Neural crest cell (in vitro differentiated cells): ENCODE measurements around the gene BCL3. TPM values are rescaled to one million over a fixed set of nuclear protein-coding genes. Genes with fewer than 3 reads are reported as not detected.
A peak's percentile ranks its signal among the peaks of the same experiment; 100 is the strongest.

Source experiments
- DNase-seq: peaks from one replicate; pipeline ENCODE4 v3.0.0; 2021; ENCODE audit warnings: low read depth, mixed read lengths, low spot score
- H3K27ac Mint-ChIP-seq: one replicate; pipeline ENCODE4 v1.8.0; 2021; ENCODE audit warnings: mild to moderate bottlenecking, mixed read lengths; ENCODE audit not compliant: unreplicated experiment
- H3K27me3 Mint-ChIP-seq: 2 replicates; pipeline ENCODE4 v1.8.0; 2021; ENCODE audit warnings: low read depth, mild to moderate bottlenecking, mixed read lengths
- H3K36me3 Mint-ChIP-seq: 2 replicates; pipeline ENCODE4 v1.8.0; 2021; ENCODE audit warnings: low read depth, mild to moderate bottlenecking, mixed read lengths
- H3K4me1 Mint-ChIP-seq: 2 replicates; pipeline ENCODE4 v1.8.0; 2021; ENCODE audit warnings: mixed read lengths
- H3K4me3 Mint-ChIP-seq: one replicate; pipeline ENCODE4 v1.8.0; 2021; ENCODE audit warnings: mild to moderate bottlenecking, mixed read lengths
- H3K9me3 Mint-ChIP-seq: 2 replicates; pipeline ENCODE4 v1.8.0; 2021; ENCODE audit warnings: mixed read lengths
- total RNA-seq: library from RNA; stranded (reverse); gene quantifications from 2 replicates; pipeline ENCODE4 v1.2.1, GENCODE V29; 2021
- TF ChIP-seq, protein P1 (sequence below): fragments of 200-600 bp; sonication (generic); conservative IDR thresholded peaks from 2 replicates; pipeline ENCODE4 v1.5.0; 2021; ENCODE audit warnings: antibody characterized with exemption, mild to moderate bottlenecking

Gene BCL3
- total RNA-seq, 1 donor from 2014 or later = 2.2 TPM

DNA sequence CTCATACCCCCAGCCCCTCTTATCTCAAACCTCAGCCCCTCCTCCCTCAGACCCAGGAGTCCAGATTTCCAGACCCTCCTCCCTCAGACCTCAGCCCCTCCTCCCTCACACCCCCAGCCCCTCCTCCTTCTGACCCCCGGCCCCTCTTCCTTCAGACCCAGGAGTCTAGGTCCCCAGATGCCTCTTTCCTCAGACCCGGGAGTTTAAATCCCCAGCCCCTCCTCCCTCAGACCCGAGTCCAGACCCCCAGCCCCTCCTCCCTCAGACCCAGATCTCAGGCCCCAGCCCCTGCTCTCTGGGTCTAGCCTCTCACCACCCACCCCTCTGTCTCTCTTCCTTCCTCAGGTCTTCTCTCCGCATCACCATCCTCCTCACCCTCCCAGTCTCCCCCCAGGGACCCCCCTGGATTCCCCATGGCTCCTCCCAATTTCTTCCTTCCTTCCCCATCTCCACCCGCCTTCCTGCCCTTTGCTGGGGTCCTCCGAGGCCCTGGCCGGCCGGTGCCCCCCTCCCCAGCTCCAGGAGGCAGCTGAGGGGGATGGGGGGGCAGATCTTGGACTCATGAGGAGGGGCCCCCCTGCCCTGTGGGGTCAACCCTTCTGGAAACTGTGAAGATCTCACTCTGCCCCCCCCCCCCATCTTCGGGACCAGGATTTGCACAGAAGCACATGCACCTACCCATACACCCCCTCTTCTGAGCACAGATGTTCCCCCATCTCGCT lies 10.7 kb downstream of the BCL3 start:
- no peak for DNase-seq
- Mint-ChIP-seq H3K4me1 (peaks cover 18% of the 10 kb centered on the region), H3K9me3 (no peaks in the 10 kb centered on the region), H3K4me3 (peak overlapping the region; percentile 77), H3K36me3 (no peaks in the 10 kb centered on the region), H3K27me3 (peaks cover 53% of the 10 kb centered on the region), H3K27ac (no peak overlapping the region)
- TF ChIP-seq, protein P1, sequence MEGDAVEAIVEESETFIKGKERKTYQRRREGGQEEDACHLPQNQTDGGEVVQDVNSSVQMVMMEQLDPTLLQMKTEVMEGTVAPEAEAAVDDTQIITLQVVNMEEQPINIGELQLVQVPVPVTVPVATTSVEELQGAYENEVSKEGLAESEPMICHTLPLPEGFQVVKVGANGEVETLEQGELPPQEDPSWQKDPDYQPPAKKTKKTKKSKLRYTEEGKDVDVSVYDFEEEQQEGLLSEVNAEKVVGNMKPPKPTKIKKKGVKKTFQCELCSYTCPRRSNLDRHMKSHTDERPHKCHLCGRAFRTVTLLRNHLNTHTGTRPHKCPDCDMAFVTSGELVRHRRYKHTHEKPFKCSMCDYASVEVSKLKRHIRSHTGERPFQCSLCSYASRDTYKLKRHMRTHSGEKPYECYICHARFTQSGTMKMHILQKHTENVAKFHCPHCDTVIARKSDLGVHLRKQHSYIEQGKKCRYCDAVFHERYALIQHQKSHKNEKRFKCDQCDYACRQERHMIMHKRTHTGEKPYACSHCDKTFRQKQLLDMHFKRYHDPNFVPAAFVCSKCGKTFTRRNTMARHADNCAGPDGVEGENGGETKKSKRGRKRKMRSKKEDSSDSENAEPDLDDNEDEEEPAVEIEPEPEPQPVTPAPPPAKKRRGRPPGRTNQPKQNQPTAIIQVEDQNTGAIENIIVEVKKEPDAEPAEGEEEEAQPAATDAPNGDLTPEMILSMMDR = no peak

DNA sequence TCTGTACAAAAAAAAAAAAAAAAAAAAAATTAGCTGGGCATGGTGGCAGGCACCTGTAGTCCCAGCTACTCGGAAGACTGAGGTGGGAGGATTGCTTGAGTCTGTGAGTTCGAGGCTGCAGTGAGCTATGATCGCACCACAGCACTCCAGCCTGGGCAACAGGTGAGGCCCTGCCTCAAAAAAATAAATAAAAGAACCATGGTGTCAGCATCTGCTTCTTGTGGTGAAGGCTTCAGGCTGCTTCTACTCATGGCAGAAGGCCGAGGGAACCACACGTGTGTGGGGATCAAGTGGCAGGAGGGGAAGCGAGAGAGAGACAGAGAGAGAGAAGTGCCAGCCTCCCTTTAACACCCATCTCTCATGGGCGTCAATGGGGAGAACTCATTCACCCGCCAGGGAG lies 13.5 kb downstream of the BCL3 start:
- no peak overlapping the region for H3K27ac Mint-ChIP-seq
- no peak overlapping the region for H3K4me3 Mint-ChIP-seq
- DNase-seq = no peak
- H3K36me3 Mint-ChIP-seq = no peaks in the 10 kb centered on the region
- TF ChIP-seq, protein P1 = no peak
- H3K27me3 Mint-ChIP-seq = peaks cover 30% of the 10 kb centered on the region
- H3K4me1 Mint-ChIP-seq = peaks cover 11% of the 10 kb centered on the region
- no peaks in the 10 kb centered on the region for H3K9me3 Mint-ChIP-seq

DNA sequence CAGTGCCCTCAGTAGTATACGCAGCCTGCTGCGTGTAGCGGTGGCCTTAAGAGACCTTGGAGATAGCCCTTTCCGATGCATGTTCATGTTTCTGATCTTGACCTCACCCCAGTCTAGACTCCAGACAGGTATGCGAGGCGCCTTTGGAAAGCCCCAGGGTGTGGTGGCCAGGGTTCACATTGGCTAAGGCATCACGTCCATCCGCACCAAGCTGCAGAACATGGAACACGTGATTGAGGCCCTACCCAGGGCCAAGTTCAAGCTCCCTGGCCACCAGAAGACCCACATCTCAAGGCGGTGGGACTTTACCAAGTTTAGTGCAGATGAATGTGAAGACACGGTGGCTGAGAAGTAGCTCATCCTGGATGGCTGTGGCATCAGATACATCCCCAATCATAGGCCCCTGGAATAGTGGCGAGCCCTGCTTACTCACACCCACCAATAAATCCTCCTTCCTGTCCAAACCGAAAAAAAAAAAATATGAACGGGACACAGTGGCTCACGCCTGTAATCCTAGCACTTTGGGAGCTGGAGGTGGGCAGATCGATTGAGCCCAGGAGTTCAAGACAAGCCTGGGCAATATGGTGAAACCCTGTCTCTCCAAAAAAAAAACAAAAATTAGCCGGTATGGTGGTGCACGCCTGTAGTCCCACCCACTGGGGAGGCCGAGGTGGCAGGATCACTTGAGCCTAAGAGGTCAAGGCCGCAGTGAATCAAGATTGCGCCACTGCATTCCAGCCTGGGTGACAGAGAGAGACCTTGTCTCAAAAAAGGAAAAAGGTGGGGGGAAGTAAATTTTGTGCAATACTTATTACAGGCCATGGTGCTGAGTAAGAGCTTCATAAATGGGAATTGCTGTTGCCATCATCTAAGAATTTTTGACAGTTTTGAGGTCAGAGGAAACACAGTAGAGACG lies 16.8 kb downstream of the BCL3 start:
- DNase-seq = no peak
- TF ChIP-seq, protein P1 = no peak
- Mint-ChIP-seq H3K4me3 (no peak overlapping the region), H3K27me3 (peaks cover 21% of the 10 kb centered on the region), H3K4me1 (no peaks in the 10 kb centered on the region), H3K36me3 (no peaks in the 10 kb centered on the region), H3K9me3 (peaks cover 6% of the 10 kb centered on the region), H3K27ac (no peak overlapping the region)

DNA sequence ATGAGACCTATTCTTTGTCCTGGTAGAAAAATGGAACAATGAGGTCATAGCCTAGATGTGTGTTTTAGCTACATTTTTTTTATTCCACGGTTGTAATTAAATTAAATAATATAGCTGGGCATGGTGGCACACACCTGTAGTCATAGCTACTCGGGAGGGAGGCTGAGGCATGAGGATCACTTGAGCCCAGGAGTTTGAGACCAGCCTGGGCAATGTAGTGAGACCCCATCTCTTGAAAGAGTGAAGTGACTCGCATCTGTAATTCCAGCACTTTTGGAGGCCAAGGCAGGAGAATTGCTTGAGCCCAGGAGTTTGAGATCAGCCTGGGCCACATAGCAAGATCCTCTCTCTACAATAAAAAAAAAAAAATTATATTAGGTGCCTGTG lies 17.4 kb downstream of the BCL3 start:
- TF ChIP-seq, protein P1 = no peak
- no peak overlapping the region for H3K27ac Mint-ChIP-seq
- H3K4me3 Mint-ChIP-seq = no peak overlapping the region
- DNase-seq = no peak
- peaks cover 9% of the 10 kb centered on the region for H3K9me3 Mint-ChIP-seq
- peaks cover 6% of the 10 kb centered on the region for H3K4me1 Mint-ChIP-seq
- no peaks in the 10 kb centered on the region for H3K36me3 Mint-ChIP-seq
- peaks cover 27% of the 10 kb centered on the region for H3K27me3 Mint-ChIP-seq

DNA sequence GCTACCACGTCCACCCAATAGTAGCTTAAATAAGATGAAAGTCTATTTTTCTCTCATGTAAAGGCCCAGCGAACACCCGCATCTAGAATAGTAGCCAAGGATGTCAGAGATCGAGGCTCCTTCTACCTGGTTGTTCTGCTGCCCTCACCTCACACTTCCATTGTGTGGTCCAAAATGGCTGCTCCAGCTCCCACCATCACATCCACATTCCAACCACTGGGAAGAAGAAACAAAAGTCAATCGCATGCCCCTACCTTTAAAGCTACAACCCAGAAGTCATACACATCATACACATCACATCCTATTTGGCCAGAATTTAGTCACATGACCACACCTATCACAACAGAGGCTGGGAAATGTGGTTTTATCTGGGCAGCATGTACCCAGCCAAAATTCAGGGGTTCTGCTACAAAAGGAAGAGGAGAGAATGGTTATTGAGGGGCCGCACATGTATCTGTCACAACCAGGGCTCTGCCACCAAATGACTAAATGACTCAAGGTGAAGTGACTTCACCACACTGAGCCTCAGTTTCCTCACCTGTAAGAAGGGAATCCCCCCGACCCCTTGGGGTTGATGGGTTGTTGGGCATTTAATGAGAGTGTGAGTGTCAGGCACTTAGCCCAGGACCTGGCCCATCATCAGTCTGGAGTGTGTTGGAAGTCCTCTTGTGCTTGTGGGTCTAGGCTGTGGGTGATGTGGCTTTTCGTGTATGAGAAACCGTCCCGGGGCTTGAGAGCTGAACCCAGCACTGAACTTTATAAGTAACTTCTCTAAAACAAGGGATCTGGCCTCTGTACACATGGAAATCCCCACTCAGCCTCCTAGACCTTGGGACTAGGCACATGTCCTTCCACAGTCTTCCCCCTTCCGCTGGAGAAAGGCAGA lies 19.0 kb downstream of the BCL3 start:
- Mint-ChIP-seq H3K4me1 (peaks cover 6% of the 10 kb centered on the region), H3K36me3 (no peaks in the 10 kb centered on the region), H3K27me3 (peaks cover 31% of the 10 kb centered on the region), H3K4me3 (no peak overlapping the region), H3K27ac (no peak overlapping the region), H3K9me3 (peaks cover 9% of the 10 kb centered on the region)
- TF ChIP-seq, protein P1 = no peak
- DNase-seq = no peak
